ENCODE measurements around the gene FAM163B. TPM values are rescaled to one million over a fixed set of nuclear protein-coding genes. Genes with fewer than 3 reads are reported as not detected.

FAM163B gene
- total and polyA plus RNA-seq, 9 of the 15 experiments (the other 6 are each of a cell fraction or from before 2014, with no cell fraction given), result not detected

DNA sequence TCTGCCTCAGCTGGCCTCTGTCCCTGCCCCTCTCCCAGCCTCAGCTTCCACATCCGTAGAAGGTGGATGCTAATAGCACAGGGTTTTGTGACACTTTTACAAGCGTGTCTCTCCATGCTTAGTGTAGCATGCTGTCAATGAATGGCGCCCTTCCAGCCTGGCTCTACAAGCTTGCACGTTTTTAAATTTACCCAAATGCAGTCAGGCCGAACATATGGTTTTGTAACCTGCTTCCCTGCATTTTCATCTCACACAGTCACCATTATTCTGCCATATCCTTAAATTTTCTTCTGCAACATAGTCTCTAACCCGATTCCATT lies 28.8 kb downstream of the FAM163B start (continued):
- TF ChIP-seq SAFB (IDR thresholded peaks at IDR 0.05; ENCODE audit: borderline replicate concordance, low read depth, low read length), result no peak
- TF ChIP-seq, protein P1, sequence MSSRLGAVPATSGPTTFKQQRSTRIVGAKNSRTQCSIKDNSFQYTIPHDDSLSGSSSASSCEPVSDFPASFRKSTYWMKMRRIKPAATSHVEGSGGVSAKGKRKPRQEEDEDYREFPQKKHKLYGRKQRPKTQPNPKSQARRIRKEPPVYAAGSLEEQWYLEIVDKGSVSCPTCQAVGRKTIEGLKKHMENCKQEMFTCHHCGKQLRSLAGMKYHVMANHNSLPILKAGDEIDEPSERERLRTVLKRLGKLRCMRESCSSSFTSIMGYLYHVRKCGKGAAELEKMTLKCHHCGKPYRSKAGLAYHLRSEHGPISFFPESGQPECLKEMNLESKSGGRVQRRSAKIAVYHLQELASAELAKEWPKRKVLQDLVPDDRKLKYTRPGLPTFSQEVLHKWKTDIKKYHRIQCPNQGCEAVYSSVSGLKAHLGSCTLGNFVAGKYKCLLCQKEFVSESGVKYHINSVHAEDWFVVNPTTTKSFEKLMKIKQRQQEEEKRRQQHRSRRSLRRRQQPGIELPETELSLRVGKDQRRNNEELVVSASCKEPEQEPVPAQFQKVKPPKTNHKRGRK (tag; IDR thresholded peaks at IDR 0.05), result no peak

DNA sequence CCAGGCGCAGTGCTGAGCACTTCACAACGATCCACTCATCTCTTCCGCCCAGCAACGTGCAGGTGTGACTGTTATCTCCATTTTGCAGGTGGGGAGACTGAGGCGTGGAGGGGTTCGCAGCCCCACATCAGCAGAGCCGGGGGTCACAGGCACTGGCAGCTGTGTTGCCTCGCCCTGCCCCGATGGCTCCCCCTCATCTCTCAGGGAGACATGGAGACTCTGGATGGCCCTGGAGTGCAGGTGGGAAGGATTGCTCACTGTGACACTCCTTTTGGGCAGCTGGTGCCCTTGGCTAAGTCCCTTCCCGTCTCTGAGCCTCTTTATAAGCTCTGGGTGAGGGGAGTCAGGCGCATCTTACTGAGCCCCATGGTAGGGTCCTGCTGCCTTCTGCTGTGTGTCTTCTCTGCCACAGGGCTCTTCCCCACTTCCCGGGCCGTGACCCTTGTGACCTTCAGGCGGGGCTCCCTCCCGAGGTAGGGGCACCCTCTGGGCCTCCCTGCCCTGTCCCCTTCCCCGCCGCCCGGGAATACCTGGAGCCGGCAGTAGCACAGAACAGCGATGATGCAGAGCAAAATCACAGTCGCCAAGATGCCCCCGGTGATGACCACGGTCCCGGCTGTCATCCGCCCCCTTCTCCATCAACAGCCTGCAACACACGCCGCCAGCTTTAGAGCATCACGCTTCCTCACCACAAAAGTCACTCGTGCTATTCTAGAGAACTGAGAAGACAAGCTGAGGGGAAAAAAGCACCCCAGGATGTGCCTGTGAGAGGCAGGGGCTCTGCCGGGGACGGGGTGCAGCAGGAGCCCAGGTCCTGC lies 29.4 kb downstream of the FAM163B start:
- ChIA-PET CTCF (ENCODE audit: low intra/inter-chr PET ratio) (no interaction called here), POLR2A (no interaction called here)
- peaks cover 15% of the 10 kb centered on the region for H4K20me1 ChIP-seq (replicated peaks; ENCODE audit: control insufficient read depth, insufficient read depth, low read length)
- no peak overlapping the region for H3K27ac ChIP-seq (ENCODE audit: extremely low read depth, low read depth, low read length)
- intact Hi-C loops (cut with micrococcal nuclease) (no loop called here), in situ Hi-C loops (cut with MboI) (no loop called here)
- no peak overlapping the region for H3K9ac ChIP-seq (ENCODE audit: insufficient read depth in 1 of 2, low read depth in 2 of 2, low read length in 2 of 2)
- H2AFZ ChIP-seq (ENCODE audit: low read depth, low read length), result no peak overlapping the region
- 1% methylated on average over 25 of the region's 31 CpGs for WGBS (ENCODE audit: insufficient coverage, low coverage, missing lambda C conversion rate)
- DNase-seq (ENCODE audit: extremely low read depth in 1 of 4, low spot score in 3 of 4) (no peak), ATAC-seq (no peak), FAIRE-seq (no peak)
- TF ChIP-seq, protein P2, sequence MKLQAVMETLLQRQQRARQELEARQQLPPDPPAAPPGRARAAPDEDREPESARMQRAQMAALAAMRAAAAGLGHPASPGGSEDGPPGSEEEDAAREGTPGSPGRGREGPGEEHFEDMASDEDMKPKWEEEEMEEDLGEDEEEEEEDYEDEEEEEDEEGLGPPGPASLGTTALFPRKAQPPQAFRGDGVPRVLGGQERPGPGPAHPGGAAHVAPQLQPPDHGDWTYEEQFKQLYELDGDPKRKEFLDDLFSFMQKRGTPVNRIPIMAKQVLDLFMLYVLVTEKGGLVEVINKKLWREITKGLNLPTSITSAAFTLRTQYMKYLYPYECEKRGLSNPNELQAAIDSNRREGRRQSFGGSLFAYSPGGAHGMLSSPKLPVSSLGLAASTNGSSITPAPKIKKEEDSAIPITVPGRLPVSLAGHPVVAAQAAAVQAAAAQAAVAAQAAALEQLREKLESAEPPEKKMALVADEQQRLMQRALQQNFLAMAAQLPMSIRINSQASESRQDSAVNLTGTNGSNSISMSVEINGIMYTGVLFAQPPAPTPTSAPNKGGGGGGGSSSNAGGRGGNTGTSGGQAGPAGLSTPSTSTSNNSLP (IDR thresholded peaks at IDR 0.05; ENCODE audit: borderline replicate concordance, low read depth, low read length), result no peak
- TF ChIP-seq MAFF (IDR thresholded peaks at IDR 0.05; ENCODE audit: low read length) (no peak), RBFOX2 (IDR thresholded peaks at IDR 0.05; ENCODE audit: low read depth, low read length) (no peak), ZNF444 (CRISPR knock-in tag; IDR thresholded peaks at IDR 0.05) (no peak), FIP1L1 (IDR thresholded peaks at IDR 0.05; ENCODE audit: low read depth, low read length, poor library complexity, severe bottlenecking) (no peak), ZNF583 (CRISPR knock-in tag; IDR thresholded peaks at IDR 0.05) (no peak)
- no peaks in the 10 kb centered on the region for H3K9me1 ChIP-seq (ENCODE audit: control insufficient read depth, insufficient read depth, low read length)
- H3K4me2 ChIP-seq (ENCODE audit: insufficient read depth, low read length), result no peak overlapping the region
- no peaks in the 10 kb centered on the region for H3K79me2 ChIP-seq (ENCODE audit: control insufficient read depth, insufficient read depth, low read length)
- H3K27me3 ChIP-seq (ENCODE audit: control insufficient read depth in 2 of 2, insufficient read depth in 2 of 2, low read length in 2 of 2), result peaks cover 40 to 85% of the 10 kb centered on the region in 2 experiments; a peak in 4 of 5 replicates
- no peak overlapping the region for H3K4me3 ChIP-seq
- no peaks in the 10 kb centered on the region for H3K9me3 ChIP-seq (replicated peaks; ENCODE audit: control insufficient read depth, insufficient read depth, low read depth, low read length)
- H3K4me1 ChIP-seq (replicated peaks in 1 of 2; ENCODE audit: control insufficient read depth in 2 of 2, insufficient read depth in 2 of 2, low read length in 2 of 2), result peaks cover 0 to 26% of the 10 kb centered on the region in 2 experiments; a peak in 2 of 5 replicates
- H3K36me3 ChIP-seq (ENCODE audit: control insufficient read depth, insufficient read depth, low read length), result no peaks in the 10 kb centered on the region
- no TSS peak for BruUV-seq (replicated peaks)

Data from K562 (cell line).